Inferior parietal cortex (tissue), 1 donor: ENCODE results near the gene ZNF808.
"Not testable (repeated sequence)": the region's sequence is repeated elsewhere in the genome, so short reads cannot be mapped to it uniquely, and the experiment has no call there.

Experiments
- DNase-seq: peaks from one replicate; pipeline ENCODE4 v3.0.0-alpha.2; 2016; ENCODE audit errors: extremely low spot score

Gene ZNF808

DNA sequence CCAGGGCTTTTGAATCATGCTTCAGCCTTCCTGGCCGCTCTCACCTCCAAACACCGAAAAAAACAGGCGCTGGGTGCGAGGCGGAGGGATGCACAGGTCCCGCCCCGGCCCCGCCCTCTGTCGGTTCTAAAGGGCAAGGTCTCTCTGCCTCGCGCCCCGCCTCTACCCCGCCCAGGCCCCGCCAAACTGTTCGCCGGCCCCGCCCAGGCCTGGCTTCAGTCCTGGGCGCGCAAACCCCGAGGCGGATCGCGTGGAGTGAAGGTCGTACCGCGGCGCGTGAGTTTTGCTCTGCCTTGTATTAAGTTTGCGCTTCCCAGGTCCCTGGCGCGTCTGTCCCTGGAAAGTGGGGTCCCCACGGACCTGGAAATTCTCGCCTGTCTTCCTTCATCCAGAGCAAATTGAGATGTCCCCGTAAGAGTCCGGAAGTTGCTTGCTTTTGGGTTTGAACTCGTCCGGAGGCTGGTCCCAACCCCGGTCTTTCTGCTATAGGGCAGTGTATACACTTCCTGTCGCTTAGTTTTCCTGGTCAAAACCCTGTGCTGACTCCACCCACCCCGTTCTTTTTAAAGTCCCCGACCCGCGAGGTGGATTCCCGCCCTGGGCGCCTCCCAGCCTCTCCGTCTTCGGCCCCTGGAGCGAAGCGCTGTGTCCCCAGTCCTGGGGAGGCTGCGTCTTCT lies 8.4 kb downstream of the ZNF808 start:
- DNase-seq: peak; percentile 8

DNA sequence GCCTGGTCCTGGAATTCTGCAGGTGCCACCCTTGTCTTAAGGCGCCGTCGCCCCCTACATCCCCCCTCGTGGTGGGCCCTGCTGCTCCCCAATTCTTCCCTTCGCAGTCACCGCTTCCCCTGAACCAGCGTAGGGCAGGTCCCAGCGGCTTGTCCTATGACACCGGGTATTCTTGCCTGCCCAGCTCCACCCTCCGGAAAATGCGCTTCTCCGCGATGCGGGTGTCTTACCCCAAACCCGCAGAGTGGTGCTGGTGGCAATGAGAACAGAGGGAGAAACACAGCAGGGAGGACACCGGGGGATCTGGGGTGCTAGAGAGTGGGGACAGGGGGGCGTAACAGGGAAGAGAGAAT lies 9.0 kb downstream of the ZNF808 start:
- DNase-seq: no peak

DNA sequence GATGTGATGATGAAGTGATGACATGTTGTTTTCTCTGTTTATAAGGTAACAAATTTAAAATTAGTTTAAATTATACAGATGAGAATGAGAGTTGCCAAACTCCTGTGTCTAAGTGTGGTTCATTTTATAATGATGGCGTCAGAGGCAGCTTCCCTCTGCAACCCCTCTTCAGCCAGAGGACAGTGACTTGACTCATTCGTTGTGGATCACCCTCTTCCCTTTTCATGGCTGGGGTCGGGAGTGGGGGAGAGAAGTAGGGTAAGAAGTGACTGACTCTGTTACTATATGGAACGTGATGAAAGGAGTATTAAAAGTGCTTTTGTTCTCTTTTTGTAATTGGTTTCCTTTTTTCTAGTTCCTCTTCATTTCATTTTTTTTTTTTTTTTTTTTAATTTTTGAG lies 11.3 kb downstream of the ZNF808 start:
- not testable (repeated sequence) for DNase-seq

DNA sequence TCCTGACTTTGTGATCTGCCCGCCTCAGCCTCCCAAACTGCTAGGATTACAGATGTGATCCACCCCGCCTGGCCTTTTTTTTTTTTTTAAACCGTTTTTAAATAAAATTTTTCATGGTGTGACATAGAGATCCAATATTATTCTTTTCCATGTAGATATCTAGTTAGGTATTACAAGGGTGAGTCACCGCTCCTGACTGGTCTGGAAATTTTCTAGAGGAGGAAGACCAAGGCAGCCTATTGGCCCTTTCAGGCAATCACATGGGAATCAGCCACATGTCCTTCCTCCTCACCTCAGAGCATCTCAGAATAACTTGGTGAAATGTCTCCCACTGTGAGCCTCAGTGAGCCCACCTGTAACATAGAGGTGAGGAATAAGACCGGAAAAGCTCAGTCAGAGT lies 13.7 kb downstream of the ZNF808 start:
- DNase-seq: not testable (repeated sequence)

DNA sequence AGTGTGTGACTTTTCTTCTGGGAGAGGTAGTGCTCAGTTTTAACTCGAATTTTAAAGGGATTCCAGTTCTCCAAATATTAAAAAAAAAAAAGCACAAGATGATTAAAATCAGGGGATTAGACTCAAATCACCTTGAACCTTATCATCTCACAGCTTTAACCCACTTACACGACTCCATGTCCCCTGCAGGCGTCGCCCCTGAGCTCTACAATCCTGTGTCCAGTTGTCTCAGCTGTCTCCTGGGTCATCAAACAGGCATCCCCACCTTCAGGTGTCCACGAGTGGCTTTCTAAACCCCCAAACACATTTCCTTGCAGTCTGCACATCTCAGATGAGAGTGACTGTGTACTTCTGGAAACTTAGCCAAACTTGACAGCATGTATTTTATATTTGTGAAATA lies 14.1 kb downstream of the ZNF808 start:
- DNase-seq: no peak

DNA sequence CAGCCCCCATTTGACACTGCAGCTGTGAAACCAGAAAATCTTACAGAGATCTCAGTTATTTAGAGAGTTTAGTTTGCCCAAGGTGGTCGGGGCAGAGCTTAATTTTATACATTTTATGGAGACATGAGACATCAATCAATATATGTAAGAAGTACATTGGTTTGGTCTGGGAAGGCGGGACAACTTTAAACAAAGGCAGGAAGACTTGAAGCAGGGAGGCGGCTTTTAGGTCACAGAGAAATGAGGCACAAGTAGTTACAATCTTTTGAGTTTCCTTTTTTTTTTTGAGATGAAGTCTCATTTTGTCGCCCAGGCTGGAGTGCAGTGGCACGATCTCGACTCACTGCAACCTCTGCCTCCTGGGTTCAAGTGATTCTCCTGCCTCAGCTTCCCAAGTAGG lies 15.1 kb downstream of the ZNF808 start:
- DNase-seq: not testable (repeated sequence)

DNA sequence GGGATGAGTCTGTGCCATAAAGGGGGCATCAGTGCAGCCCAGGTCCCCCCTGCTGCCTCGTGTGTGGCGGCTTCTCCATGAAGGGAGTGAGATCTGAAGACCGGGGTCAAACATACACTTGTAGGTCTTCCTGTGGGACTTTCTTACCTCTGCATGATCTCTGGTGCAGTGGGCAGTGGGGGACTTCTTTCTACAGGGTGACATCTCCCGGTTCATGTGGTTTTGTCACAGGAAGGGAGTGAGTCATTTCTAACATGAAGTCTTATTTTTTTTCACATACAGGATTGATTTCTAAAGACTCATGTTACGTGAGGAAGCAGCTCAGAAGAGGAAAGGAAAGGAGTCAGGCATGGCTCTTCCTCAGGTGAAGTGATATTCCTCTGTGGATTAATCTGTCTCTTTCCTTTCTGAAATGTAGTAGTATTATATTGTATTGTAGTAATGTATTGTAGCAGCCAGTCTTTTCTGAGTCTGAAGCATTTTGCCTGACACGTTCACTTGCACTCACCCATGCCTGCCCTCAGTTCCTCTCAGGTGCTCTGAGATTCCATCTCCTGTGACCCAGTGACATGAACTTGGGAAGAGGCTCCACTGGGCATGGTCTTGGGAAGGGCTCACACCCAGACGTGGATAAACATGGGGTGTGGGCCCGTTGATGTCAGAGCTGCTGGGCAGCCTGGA lies 15.7 kb downstream of the ZNF808 start:
- DNase-seq: no peak

DNA sequence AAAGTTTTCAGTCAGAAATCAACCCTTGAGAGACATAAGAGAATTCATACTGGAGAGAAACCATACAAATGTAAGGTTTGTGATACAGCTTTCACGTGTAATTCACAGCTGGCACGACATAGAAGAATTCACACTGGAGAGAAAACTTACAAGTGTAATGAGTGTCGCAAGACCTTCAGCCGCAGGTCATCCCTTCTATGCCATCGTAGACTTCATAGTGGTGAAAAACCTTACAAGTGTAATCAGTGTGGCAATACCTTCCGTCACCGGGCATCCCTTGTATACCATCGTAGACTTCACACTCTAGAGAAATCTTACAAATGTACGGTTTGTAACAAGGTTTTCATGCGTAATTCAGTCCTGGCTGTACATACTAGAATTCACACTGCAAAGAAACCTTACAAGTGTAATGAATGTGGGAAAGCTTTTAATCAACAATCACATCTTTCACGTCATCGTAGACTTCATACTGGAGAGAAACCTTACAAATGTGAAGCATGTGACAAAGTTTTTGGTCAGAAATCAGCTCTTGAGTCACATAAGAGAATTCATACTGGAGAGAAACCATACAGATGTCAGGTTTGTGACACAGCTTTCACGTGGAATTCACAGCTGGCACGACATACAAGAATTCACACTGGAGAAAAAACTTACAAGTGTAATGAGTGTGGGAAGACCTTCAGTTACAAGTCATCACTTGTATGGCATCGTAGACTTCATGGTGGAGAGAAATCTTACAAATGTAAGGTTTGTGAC lies 26.9 kb downstream of the ZNF808 start:
- DNase-seq: no peak

DNA sequence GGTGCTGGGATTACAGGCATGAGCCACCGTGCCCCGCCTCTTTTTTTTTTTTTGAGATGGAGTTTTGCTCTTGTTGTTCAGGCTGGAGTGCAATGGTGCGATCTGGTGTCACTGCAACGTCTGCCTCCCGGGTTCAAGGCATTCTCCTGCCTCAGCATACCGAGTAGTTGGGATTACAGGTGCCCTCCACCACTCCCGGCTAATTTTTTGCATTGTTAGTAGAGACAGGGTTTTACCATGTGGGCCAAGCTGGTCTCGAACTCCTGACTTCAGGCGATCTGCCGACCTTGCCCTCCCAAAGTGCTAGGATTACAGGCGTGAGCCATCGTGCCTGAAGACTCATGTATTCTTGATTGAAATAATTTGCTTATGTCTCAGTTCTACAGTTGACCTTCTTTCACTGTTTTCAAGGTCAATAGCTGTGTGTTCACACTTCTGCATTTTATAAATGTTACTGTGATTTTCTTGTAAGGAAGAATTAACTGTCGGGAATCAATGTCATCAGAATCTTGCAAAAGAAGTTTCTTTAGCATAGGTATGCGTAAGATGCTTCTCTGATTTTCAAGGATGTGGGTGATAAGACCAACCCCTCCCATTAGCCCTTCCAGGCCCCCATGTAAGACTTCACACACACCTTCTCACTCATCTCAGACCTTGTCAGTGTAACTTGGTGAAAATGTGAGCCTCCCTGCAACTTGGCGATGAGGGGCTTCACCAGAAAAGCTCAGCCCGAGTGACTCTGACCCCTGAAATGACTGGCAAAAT lies 29.9 kb downstream of the ZNF808 start:
- DNase-seq: no peak

DNA sequence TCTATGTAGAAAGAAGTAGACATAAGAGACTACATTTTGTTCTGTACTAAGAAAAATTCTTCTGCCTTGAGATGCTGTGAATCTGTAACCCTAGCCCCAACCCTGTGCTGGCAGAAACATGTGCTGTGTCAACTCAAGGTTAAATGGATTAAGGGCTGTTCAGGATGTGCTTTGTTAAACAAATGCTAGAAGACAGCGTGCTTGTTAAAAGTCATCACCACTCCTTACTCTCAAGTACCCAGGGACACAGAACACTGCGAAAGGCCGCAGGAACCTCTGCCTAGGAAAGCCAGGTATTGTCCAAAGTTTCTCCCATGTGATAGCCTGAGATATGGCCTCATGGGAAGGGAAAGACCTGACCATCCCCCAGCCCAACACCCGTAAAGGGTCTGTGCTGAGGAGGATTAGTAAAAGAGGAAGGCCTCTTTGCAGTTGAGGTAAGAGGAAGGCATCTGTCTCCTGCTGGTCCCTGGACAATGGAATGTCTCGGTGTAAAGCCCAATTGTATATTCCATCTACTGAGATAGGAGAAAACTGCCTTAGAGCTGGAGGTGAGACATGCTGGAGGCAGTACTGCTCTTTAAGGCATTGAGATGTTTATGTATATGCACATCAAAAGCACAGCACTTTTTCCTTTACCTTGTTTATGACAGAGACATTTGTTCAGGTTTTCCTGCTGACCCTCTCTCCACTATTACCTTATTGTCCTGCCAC lies 31.4 kb downstream of the ZNF808 start:
- not testable (repeated sequence) for DNase-seq

DNA sequence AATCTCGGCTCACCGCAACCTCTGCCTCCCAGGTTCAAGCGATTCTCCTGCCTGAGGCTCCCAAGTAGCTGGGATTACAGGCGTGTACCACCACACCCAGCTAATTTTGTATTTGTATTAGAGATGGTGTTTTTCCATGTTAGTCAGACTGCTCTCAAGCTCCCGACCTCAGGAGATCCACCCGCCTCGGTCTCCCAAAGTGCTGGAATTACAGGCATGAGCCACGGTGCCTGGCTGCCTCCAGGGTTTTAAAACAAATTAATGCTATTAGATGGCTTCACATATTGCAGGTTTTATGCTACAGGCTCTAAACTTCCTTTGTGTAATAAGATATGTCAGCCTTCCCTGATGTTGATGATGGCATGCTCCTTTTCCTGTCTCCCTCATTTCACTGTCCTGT lies 34.1 kb downstream of the ZNF808 start:
- DNase-seq: not testable (repeated sequence)

DNA sequence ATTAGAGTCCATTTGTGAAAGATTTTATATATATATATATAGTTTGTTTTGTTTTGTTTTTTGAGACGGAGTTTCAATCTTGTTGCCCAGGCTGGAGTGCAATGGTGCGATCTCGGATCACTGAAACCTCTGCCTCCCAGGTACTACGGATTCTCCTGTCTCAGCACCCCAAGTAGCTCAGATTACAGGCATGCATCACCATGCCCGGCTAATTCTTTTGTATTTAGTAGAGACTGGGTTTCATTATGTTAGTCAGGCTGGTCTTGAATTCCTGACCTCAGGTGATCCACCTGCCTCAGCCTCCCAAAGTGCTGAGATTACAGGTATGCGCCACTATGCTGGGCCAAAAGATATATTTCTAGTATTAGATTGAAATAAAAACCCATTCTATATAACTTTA lies 38.7 kb downstream of the ZNF808 start:
- no peak for DNase-seq

DNA sequence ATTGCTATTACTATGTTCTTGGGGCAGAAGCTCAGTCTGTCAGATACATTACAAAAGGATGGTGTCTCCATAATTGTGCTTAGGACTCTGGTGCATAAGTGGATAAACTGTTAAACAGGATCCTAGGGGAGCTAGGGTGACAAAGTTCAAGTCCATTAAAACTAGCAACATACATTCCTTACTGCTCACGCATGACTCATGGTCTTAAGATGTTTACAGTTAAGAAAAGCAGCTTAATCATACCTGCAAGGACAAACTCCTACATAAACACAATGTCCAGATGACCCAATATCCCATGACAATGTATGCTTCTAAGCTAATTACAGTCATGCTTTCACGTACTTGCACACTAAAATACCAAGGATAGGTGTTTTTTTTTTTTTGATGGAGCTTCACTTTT lies 39.1 kb downstream of the ZNF808 start:
- DNase-seq: no peak

DNA sequence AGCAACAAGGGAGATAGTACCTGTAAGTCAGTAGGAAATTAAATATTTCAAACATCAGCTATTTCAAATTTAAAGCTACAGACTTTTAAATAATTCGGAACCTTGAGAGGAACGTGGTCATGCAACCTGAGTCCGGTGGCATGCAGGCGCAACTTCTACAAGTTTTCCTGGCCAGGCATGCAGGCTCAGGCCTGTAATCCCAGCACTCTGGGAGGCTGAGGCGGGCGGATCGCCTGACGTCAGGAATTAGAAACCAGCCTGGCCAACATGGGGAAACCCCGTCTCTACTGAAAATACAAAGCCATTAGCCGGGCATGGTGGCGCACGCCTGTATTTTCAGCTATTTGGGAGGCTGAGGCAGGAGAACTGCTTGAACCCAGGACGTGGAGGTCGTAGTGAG lies 40.5 kb downstream of the ZNF808 start:
- DNase-seq: no peak

DNA sequence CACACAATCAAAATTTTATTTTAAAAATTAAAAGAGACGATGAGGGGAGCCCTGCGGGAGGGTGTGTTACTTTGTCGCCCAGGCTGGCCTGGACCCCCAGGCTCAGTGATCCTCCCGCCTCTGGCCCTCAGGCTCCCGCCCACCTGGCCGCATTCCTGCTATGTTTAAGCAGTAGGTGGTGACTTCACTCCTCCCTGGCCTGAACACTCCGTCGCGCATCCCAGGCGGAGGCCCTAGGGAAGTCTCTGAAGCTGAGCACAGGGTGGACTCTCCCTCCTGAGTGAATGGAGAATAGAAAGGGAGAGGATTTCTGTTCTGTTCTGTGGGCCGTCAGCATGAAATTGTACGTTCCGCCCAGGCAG lies 42.2 kb downstream of the ZNF808 start:
- DNase-seq: not testable (repeated sequence)

DNA sequence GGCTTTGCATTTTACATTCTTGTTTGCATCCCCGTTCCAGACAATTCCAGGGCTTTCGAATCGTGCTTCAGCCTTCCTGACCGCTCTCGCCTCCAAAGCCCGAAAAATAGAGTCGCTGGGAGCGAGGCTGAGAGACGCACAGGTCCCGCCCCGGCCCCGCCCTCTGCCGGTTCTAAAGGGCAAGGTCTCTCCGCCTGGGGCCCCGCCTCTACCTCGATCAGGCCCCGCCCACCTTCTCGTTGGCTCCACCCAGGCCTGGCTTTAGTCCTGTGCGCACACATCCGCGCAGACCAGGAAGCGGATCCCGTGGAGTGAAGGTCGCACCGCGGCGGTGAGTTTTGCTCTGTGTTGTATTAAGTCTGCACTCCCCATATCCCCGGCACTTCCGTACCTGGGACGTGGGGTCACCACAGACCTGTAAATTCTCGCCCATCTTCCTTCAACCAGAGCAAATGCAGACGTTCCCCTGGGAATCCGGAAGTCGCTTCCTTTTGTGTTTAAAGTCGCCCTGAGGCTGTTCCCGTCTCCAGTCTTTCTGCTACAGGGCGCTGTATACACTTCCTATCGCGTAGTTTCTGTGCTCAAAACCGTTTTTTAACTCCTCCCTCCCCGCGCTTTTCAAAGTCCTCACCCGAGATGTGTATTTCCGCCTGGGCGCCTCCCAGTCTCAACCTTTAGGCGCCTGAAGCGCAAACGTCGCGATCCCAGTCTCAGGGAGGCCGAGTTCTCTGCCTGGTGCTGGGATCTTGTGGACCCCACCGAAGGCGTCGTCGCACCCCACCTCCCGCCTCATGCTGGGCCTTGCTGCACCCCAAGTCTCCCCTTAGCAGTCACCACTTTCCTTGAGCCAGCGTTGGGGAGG lies 42.8 kb downstream of the ZNF808 start, which contains the start of gene ZNF701:
ZNF701 (plus strand) TSS at position 288 of the 862 bp plus-strand sequence. CDS start 3,861 bp downstream, outside the sequence.
- DNase-seq: peak; percentile 92

DNA sequence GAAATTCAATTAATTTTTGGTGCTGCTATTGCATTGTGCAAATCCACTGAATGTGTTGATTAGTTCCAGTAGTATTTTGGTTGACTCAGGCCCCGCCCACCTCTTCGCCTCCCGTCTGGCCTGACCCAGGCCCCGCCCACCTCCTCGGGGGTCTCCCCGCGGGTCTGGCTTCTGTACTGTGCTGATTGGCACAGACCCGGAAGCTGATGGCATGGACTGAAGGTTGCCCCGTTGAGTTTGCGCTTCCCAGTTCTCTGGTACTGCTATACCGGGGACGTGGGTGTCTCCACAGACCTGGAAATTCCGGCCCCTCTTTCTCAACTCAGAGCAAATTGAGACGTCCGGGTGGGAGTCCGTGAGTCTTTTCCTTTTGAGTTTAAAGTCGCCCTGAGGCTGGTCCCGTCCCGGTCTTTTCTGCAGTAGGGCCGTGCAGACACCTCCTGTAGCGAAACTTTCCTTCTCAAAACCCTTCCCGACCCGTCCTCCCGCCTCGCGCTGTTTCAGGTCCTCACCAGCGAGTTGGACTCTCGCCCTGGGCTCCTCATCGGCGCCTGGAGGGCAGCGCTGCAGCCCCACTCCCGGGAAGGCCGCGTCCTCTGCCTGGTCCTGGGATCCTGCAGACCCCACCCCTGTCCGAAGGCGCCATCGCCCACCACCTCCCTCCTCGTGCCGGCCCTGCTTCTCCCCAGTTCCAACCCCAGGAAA lies 57.4 kb downstream of the ZNF808 start:
- no peak for DNase-seq

DNA sequence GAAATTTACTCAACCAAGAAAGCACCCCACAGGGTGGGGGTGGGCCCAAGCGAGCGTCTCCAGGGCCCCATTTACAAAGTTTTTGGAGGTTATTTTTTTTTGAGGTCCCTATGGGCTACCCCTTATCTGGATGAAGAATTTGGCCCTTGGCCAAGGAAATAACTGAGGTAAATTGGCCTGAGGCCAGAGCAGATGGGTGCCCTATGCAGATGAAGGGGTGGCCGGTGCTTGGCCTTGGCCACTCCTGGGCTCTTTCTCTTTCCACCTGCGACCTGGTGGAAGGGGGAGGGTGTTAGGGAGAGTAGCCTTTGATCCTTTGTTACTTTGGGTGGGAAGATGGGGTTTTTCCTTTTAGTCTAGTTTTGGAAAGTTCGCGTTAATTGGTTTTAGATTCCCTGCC lies 58.1 kb downstream of the ZNF808 start:
- DNase-seq: no peak

DNA sequence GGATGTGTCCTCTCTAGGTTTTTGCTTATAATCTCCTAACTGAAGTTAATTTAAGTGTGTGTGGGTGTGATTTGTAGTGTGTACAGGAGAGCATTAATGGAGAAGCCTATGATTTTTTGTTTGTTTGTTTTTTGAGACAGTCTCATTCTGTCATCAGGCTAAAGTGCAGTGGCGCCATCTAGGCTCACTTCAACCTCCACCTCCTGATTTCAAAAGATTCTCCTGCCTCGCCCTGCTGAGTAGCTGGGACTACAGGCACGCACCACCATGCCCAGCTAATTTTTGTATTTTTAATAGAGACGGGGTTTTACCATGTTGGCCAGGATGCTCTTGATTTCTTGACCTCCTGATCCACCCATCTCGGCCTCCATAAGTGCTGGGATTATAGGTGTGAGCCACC lies 63.3 kb downstream of the ZNF808 start:
- no peak for DNase-seq

DNA sequence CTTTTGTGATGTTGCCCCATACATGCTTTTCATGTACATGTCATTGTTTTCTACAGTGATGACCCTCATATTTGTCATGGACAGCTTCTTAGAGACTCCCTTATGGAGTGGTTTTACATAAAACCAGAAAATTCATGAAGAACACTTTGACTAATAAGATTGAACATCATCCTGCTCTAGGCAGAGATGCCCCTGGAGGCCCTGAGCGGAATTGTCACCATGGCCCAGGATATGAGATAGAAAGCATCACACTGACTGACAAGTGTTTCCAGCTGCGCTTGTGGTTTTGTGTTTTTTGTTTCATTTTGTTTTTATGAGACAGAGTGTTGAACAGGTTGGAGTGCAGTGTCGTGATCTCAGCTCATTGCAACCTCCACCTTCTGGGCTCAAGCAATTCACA lies 64.8 kb downstream of the ZNF808 start:
- no peak for DNase-seq
